ENCODE results near the gene RNF4. TPM values are rescaled to one million over a fixed set of nuclear protein-coding genes. Genes with fewer than 3 reads are reported as not detected.

Gene RNF4
- total RNA-seq, 1 experiment from 2014 or later: 92.0 TPM

DNA sequence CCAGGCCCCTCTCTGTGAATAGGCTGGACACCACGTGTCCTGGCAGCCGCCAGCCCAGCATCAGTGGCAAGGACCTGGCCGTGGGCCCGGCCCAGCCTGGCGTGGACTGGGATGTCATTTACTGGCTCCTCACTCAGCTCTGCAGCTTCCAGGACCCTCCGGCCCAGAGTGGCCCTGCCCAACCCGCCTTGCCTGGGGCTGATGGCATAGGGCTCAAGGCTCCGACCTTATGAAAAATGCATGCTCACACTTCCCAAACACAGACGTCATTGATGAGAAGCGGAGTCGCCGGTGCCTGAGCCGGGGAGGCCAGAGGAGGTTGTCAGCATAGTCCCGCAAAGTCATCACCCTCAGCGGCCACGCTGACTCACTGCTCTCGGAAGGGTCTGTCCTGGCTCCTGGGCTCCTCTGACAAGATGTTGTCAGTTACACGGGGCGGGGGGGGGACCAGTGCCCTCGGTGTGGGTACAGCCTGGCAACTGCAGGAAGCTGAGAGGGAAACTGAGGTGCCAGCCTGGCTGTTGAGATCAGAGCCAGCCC lies 35.8 kb upstream of the RNF4 start:
- no peaks in the 10 kb centered on the region for H3K4me1 ChIP-seq (ENCODE audit: insufficient read depth, low read length)
- no peak overlapping the region for H3K56ac ChIP-seq (ENCODE audit: insufficient read length, low read depth, low read length)
- peaks cover 4% of the 10 kb centered on the region; the same call in 1 of the 2 replicates for H3K27me3 Mint-ChIP-seq (ENCODE audit: low read depth)
- H3K4me3 Mint-ChIP-seq: no peak overlapping the region
- no peak overlapping the region for H3K27ac ChIP-seq (ENCODE audit: insufficient read length, low read depth, low read length)
- H3K27me3 ChIP-seq (ENCODE audit: insufficient read depth, low read length): no peaks in the 10 kb centered on the region
- H3K14ac ChIP-seq (ENCODE audit: insufficient read depth, low read length): no peak overlapping the region
- H3K23ac ChIP-seq (ENCODE audit: insufficient read length, low read depth, low read length): no peak overlapping the region
- no peak overlapping the region for H3K4me2 ChIP-seq (ENCODE audit: insufficient read depth, insufficient read length, low read length)
- no peaks in the 10 kb centered on the region for H4K20me1 ChIP-seq (ENCODE audit: control insufficient read depth, insufficient read depth, insufficient read length)
- no peak overlapping the region for H3K9ac ChIP-seq (ENCODE audit: extremely low read depth, insufficient read length, low read length)
- no peaks in the 10 kb centered on the region; a peak in 1 of 5 replicates for H3K9me3 Mint-ChIP-seq
- H4K8ac ChIP-seq (replicated peaks; ENCODE audit: insufficient read length, low read depth, low read length): no peak overlapping the region
- no peak overlapping the region for H4K91ac ChIP-seq (ENCODE audit: insufficient read length, low read depth, low read length)
- TF ChIP-seq, protein P1, sequence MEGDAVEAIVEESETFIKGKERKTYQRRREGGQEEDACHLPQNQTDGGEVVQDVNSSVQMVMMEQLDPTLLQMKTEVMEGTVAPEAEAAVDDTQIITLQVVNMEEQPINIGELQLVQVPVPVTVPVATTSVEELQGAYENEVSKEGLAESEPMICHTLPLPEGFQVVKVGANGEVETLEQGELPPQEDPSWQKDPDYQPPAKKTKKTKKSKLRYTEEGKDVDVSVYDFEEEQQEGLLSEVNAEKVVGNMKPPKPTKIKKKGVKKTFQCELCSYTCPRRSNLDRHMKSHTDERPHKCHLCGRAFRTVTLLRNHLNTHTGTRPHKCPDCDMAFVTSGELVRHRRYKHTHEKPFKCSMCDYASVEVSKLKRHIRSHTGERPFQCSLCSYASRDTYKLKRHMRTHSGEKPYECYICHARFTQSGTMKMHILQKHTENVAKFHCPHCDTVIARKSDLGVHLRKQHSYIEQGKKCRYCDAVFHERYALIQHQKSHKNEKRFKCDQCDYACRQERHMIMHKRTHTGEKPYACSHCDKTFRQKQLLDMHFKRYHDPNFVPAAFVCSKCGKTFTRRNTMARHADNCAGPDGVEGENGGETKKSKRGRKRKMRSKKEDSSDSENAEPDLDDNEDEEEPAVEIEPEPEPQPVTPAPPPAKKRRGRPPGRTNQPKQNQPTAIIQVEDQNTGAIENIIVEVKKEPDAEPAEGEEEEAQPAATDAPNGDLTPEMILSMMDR (conservative IDR thresholded peaks at IDR 0.05): no peak
- H2BK5ac ChIP-seq (ENCODE audit: insufficient read length, low read length): no peak overlapping the region
- no peak overlapping the region for H2BK12ac ChIP-seq (ENCODE audit: insufficient read length, low read depth, low read length)
- no peak overlapping the region for H2BK120ac ChIP-seq (ENCODE audit: low read depth, low read length, poor library complexity, severe bottlenecking)
- H3K79me2 ChIP-seq (ENCODE audit: insufficient read depth, low read length): no peaks in the 10 kb centered on the region
- no peak overlapping the region for H3K4ac ChIP-seq (ENCODE audit: low read depth, low read length)
- peaks cover 6 to 9% of the 10 kb centered on the region in 2 experiments for H3K4me1 Mint-ChIP-seq
- no peaks in the 10 kb centered on the region for H3K36me3 Mint-ChIP-seq (ENCODE audit: insufficient read depth in 1 of 3, low read depth in 3 of 3)
- H3K27ac Mint-ChIP-seq: no peak overlapping the region
- H4K5ac ChIP-seq (ENCODE audit: insufficient read length, low read depth, low read length): no peak overlapping the region
- H2BK20ac ChIP-seq (ENCODE audit: low read depth, low read length, poor library complexity, severe bottlenecking): no peak overlapping the region
- H2AFZ ChIP-seq (ENCODE audit: low read length): no peak overlapping the region
- H3K18ac ChIP-seq (ENCODE audit: insufficient read length, low read depth, low read length): no peak overlapping the region
- H2AK5ac ChIP-seq (ENCODE audit: insufficient read length, low read length): no peak overlapping the region
- no peaks in the 10 kb centered on the region for H3K9me3 ChIP-seq (ENCODE audit: control insufficient read depth, low read depth, low read length)
- no CpG with 5 or more reads among the region's 20 CpGs for WGBS (ENCODE audit: extremely low coverage, insufficient read length, low lambda C conversion rate)
- H3T11ph ChIP-seq (ENCODE audit: low read length): no peak overlapping the region
- H2BK15ac ChIP-seq (ENCODE audit: low read depth, low read length): no peak overlapping the region
- H3K23me2 ChIP-seq (ENCODE audit: insufficient read length, low read depth, low read length, poor library complexity, severe bottlenecking): no peaks in the 10 kb centered on the region
- DNase-seq: peak; percentile 30
- H3K79me1 ChIP-seq (ENCODE audit: insufficient read depth, low read depth, low read length, poor library complexity, severe bottlenecking): no peaks in the 10 kb centered on the region
